ENCODE results near the gene FBN3.
"Not testable (repeated sequence)": the region's sequence is repeated elsewhere in the genome, so short reads cannot be mapped to it uniquely, and the experiment has no call there.

The FBN3 gene

GRCh38 chr19:8149261-8150094, at the start of gene FBN3:
Gene FBN3, minus strand, starts transcription at chr19:8149592. Its CDS starts 2,112 bp downstream, at chr19:8147480.
- DNase-seq (ENCODE audit: low read depth in 2 of 2), result no peak

- no peak for DNase-seq (ENCODE audit: low read depth in 2 of 2)
These were observed 47.0 kb upstream of the FBN3 start for GRCh38 chr19:8196271-8196927.

- DNase-seq (ENCODE audit: low read depth in 2 of 2), result peak in 1 of 2 donors; percentile 14
These were observed 45.3 kb upstream of the FBN3 start for GRCh38 chr19:8194528-8195267.

GRCh38 chr19:8192221-8192820, 42.9 kb upstream of the FBN3 start:
- no peak for DNase-seq (ENCODE audit: low read depth in 2 of 2)

GRCh38 chr19:8185343-8186068, 36.1 kb upstream of the FBN3 start:
- no peak for DNase-seq (ENCODE audit: low read depth in 2 of 2)

GRCh38 chr19:8184274-8184673, 34.9 kb upstream of the FBN3 start:
- no peak for DNase-seq (ENCODE audit: low read depth in 2 of 2)

- no peak for DNase-seq (ENCODE audit: low read depth in 2 of 2)
These were observed 30.6 kb upstream of the FBN3 start for GRCh38 chr19:8180018-8180417.

- no peak for DNase-seq (ENCODE audit: low read depth in 2 of 2)
These were observed 25.3 kb upstream of the FBN3 start for GRCh38 chr19:8174706-8175105.

- DNase-seq (ENCODE audit: low read depth in 2 of 2), result no peak
These were observed 19.1 kb upstream of the FBN3 start for GRCh38 chr19:8168537-8168936.

- no peak for DNase-seq (ENCODE audit: low read depth in 2 of 2)
These were observed 18.6 kb upstream of the FBN3 start for GRCh38 chr19:8167985-8168384.

GRCh38 chr19:8163759-8164158, 14.4 kb upstream of the FBN3 start:
- DNase-seq (ENCODE audit: low read depth in 2 of 2), result no peak

GRCh38 chr19:8161135-8161646, 11.8 kb upstream of the FBN3 start:
- DNase-seq (ENCODE audit: low read depth in 2 of 2), result peak in 1 of 2 donors; percentile 35

- DNase-seq (ENCODE audit: low read depth in 2 of 2), result not testable (repeated sequence)
These were observed 9.9 kb upstream of the FBN3 start for GRCh38 chr19:8159322-8159721.

- DNase-seq (ENCODE audit: low read depth in 2 of 2), result peak in 1 of 2 donors; percentile 8
These were observed 9.2 kb upstream of the FBN3 start for GRCh38 chr19:8158411-8159074.

GRCh38 chr19:8155318-8155717, 5.9 kb upstream of the FBN3 start:
- no peak for DNase-seq (ENCODE audit: low read depth in 2 of 2)

GRCh38 chr19:8154014-8154413, 4.6 kb upstream of the FBN3 start:
- not testable (repeated sequence) for DNase-seq (ENCODE audit: low read depth in 2 of 2)

- no peak for DNase-seq (ENCODE audit: low read depth in 2 of 2)
These were observed 2.3 kb upstream of the FBN3 start for GRCh38 chr19:8151767-8152035.

- DNase-seq (ENCODE audit: low read depth in 2 of 2), result no peak
These were observed 1.8 kb upstream of the FBN3 start for GRCh38 chr19:8150998-8151766.

- DNase-seq (ENCODE audit: low read depth in 2 of 2), result no peak
These were observed 930 bp upstream of the FBN3 start for GRCh38 chr19:8150178-8150865.
